Measurements from ENCODE around the gene SLC4A7.

SLC4A7 gene

GRCh38 chr3:27454914-27455313, 29.3 kb downstream of the SLC4A7 start:
- Histone ChIP-seq H3K27me3 (ENCODE audit: insufficient read depth, poor library complexity, severe bottlenecking) (no peaks in the 10 kb centered on the region), H3K27ac (replicated peaks) (no peak overlapping the region), H3K4me3 (replicated peaks; ENCODE audit: insufficient read depth, low read length) (no peak overlapping the region)
- TF ChIP-seq REST (IDR thresholded peaks at IDR 0.05; ENCODE audit: insufficient replicate concordance, low read depth) (no peak), GABPA (IDR thresholded peaks at IDR 0.05; ENCODE audit: low read depth) (no peak)
- no peak for DNase-seq (ENCODE audit: low read depth in 1 of 2, low spot score in 1 of 2)

- H3K4me3 ChIP-seq (replicated peaks; ENCODE audit: insufficient read depth, low read length), result no peak overlapping the region
- TF ChIP-seq REST (IDR thresholded peaks at IDR 0.05; ENCODE audit: insufficient replicate concordance, low read depth) (no peak), SPI1 (IDR thresholded peaks at IDR 0.05; ENCODE audit: borderline replicate concordance, low read depth) (no peak), GABPA (IDR thresholded peaks at IDR 0.05; ENCODE audit: low read depth) (no peak), CTCF (IDR thresholded peaks at IDR 0.05; ENCODE audit: insufficient read depth, low read length) (no peak), POLR2AphosphoS5 (IDR thresholded peaks at IDR 0.05; ENCODE audit: low read depth) (no peak)
- H3K27me3 ChIP-seq (ENCODE audit: insufficient read depth, poor library complexity, severe bottlenecking), result no peaks in the 10 kb centered on the region
- H3K27ac ChIP-seq (replicated peaks), result no peak overlapping the region
- DNase-seq (ENCODE audit: low read depth in 1 of 2, low spot score in 1 of 2), result no peak
These were observed 29.7 kb downstream of the SLC4A7 start for GRCh38 chr3:27454461-27454860.

- no peak overlapping the region for H3K27ac ChIP-seq (replicated peaks)
- TF ChIP-seq POLR2AphosphoS5 (IDR thresholded peaks at IDR 0.05; ENCODE audit: low read depth), result no peak
- no peak overlapping the region for H3K4me3 ChIP-seq (replicated peaks; ENCODE audit: insufficient read depth, low read length)
- DNase-seq (ENCODE audit: low read depth in 1 of 2, low spot score in 1 of 2), result no peak
- no peaks in the 10 kb centered on the region for H3K27me3 ChIP-seq (ENCODE audit: insufficient read depth, poor library complexity, severe bottlenecking)
These were observed 31.7 kb downstream of the SLC4A7 start for GRCh38 chr3:27452368-27453090.

GRCh38 chr3:27451842-27452241, 32.3 kb downstream of the SLC4A7 start:
- H3K27ac ChIP-seq (replicated peaks), result no peak overlapping the region
- H3K4me3 ChIP-seq (replicated peaks; ENCODE audit: insufficient read depth, low read length), result no peak overlapping the region
- no peaks in the 10 kb centered on the region for H3K27me3 ChIP-seq (ENCODE audit: insufficient read depth, poor library complexity, severe bottlenecking)
- TF ChIP-seq POLR2AphosphoS5 (IDR thresholded peaks at IDR 0.05; ENCODE audit: low read depth), result no peak
- no peak for TF ChIP-seq REST (IDR thresholded peaks at IDR 0.05; ENCODE audit: insufficient replicate concordance, low read depth)
- no peak for TF ChIP-seq GABPA (IDR thresholded peaks at IDR 0.05; ENCODE audit: low read depth)
- TF ChIP-seq CTCF (IDR thresholded peaks at IDR 0.05; ENCODE audit: insufficient read depth, low read length), result no peak
- no peak for TF ChIP-seq SPI1 (IDR thresholded peaks at IDR 0.05; ENCODE audit: borderline replicate concordance, low read depth)
- DNase-seq (ENCODE audit: low read depth in 1 of 2, low spot score in 1 of 2), result no peak

All from HL-60 (cell line).